HepG2 (cell line): Measurements from ENCODE around the gene ZNF574. TPM values are rescaled to one million over a fixed set of nuclear protein-coding genes. Genes with fewer than 3 reads are reported as not detected.

ENCODE experiments used
- ATF1 ChIP-seq: IDR thresholded peaks from 2 replicates; pipeline ENCODE4 v1.6.1; 2016; ENCODE audit warnings: mild to moderate bottlenecking, control low read depth
- ESRRA ChIP-seq: sonication (generic); formaldehyde crosslinking; IDR thresholded peaks from 2 replicates; pipeline ENCODE4 v1.5.1; 2020; ENCODE audit warnings: mild to moderate bottlenecking, low read depth, missing genetic modification reagents
- FOXM1 ChIP-seq: sonication (generic); formaldehyde crosslinking; IDR thresholded peaks from 2 replicates; pipeline ENCODE4 v1.5.0; 2020; ENCODE audit warnings: missing genetic modification reagents
- NCOR1 ChIP-seq: fragments of 200-600 bp; sonication (generic); IDR thresholded peaks from 2 replicates; pipeline ENCODE4 v1.7.0; 2017; ENCODE audit warnings: antibody characterized with exemption, low read length, borderline replicate concordance
- NFE2L1 ChIP-seq: sonication (generic); formaldehyde crosslinking; IDR thresholded peaks from 2 replicates; pipeline ENCODE4 v1.4.0; 2020; ENCODE audit warnings: missing genetic modification reagents, mild to moderate bottlenecking, borderline replicate concordance
- PHB2 ChIP-seq: fragments of 450-650 bp; IDR thresholded peaks from 2 replicates; pipeline ENCODE4 v1.6.1; 2018; ENCODE audit not compliant: partially characterized antibody
- RBAK ChIP-seq: sonication (generic); formaldehyde crosslinking; IDR thresholded peaks from 2 replicates; pipeline ENCODE4 v1.5.1; 2020; ENCODE audit warnings: mild to moderate bottlenecking, missing genetic modification reagents
- RORA ChIP-seq: sonication (generic); formaldehyde crosslinking; IDR thresholded peaks from 2 replicates; pipeline ENCODE4 v1.5.0; 2020; ENCODE audit warnings: mild to moderate bottlenecking, missing genetic modification reagents, moderate library complexity
- RXRB ChIP-seq: IDR thresholded peaks from 2 replicates; pipeline ENCODE4 v1.6.1; 2016; ENCODE audit warnings: borderline replicate concordance, missing genetic modification reagents, missing compliant biosample characterization
- TARDBP ChIP-seq: sonication (generic); formaldehyde crosslinking; IDR thresholded peaks from 2 replicates; pipeline ENCODE4 v1.8.0; 2022; ENCODE audit warnings: mild to moderate bottlenecking, missing genetic modification reagents
- ZBTB39 ChIP-seq: sonication (generic); formaldehyde crosslinking; IDR thresholded peaks from 2 replicates; pipeline ENCODE4 v1.5.0; 2020; ENCODE audit warnings: missing genetic modification reagents
- ZNF136 ChIP-seq: sonication (generic); formaldehyde crosslinking; IDR thresholded peaks from 2 replicates; pipeline ENCODE4 v1.8.1; 2022; ENCODE audit warnings: low read depth, mild to moderate bottlenecking, moderate library complexity, missing genetic modification reagents
- ZNF180 ChIP-seq: sonication (generic); formaldehyde crosslinking; IDR thresholded peaks from 2 replicates; pipeline ENCODE4 v1.4.0; 2020; ENCODE audit warnings: low read depth, missing genetic modification reagents, borderline replicate concordance
- ZNF432 ChIP-seq: sonication (generic); formaldehyde crosslinking; IDR thresholded peaks from 2 replicates; pipeline ENCODE4 v1.5.0; 2020; ENCODE audit warnings: missing genetic modification reagents, mild to moderate bottlenecking, borderline replicate concordance
- ZNF562 ChIP-seq: sonication (generic); formaldehyde crosslinking; IDR thresholded peaks from 2 replicates; pipeline ENCODE4 v1.8.0; 2022; ENCODE audit warnings: missing genetic modification reagents, borderline replicate concordance
- ZNF709 ChIP-seq: sonication (generic); formaldehyde crosslinking; IDR thresholded peaks from 2 replicates; pipeline ENCODE4 v1.5.0; 2020; ENCODE audit warnings: mild to moderate bottlenecking, missing genetic modification reagents
- ZSCAN21 ChIP-seq: sonication (generic); formaldehyde crosslinking; IDR thresholded peaks from 2 replicates; pipeline ENCODE4 v1.8.0; 2022; ENCODE audit warnings: mild to moderate bottlenecking, missing genetic modification reagents, moderate library complexity, borderline replicate concordance
- polyA plus RNA-seq, 8 experiments: library from polyadenylated mRNA; depleted of rRNA in 3 of 8; stranded (reverse) in 7 of 8; unstranded in 1 of 8; fragments of >200 nt; fragmentation: Illumina TruSeq in 4 of 8; extraction: Trizol in 4 of 8; gene quantifications; 2 replicates each; pipeline versions ENCODE4 v1.2.1 to v1.2.3, GENCODE V29; 2011 to 2016; ENCODE audit warnings: low read depth in 4 of 8, missing spikeins in 1 of 8, mixed read lengths in 1 of 8; ENCODE audit not compliant: insufficient read depth in 1 of 8
- total RNA-seq, 5 experiments: library from RNA; depleted of rRNA; stranded (reverse); fragments of >200 nt; fragmentation: Illumina TruSeq; extraction: Trizol; gene quantifications; 2 replicates each; pipeline ENCODE4 v1.2.3, GENCODE V29; 2016; ENCODE audit warnings: low read depth in 1 of 5
- TF ChIP-seq, protein P1 (sequence below): sonication (generic); formaldehyde crosslinking; IDR thresholded peaks from 2 replicates; pipeline ENCODE4 v1.5.1; 2020; ENCODE audit warnings: mild to moderate bottlenecking, missing genetic modification reagents, borderline replicate concordance
- TF ChIP-seq, protein P2 (sequence below): sonication (generic); formaldehyde crosslinking; IDR thresholded peaks from 2 replicates; pipeline ENCODE4 v1.4.0; 2020; ENCODE audit warnings: missing genetic modification reagents
- TF ChIP-seq, protein P3 (sequence below): sonication (generic); formaldehyde crosslinking; IDR thresholded peaks from 2 replicates; pipeline ENCODE4 v1.4.0; 2020; ENCODE audit warnings: mild to moderate bottlenecking, missing genetic modification reagents, borderline replicate concordance

The ZNF574 gene
- total and polyA plus RNA-seq, 2 of the 13 experiments (the other 11 are each of a cell fraction or from before 2014, with no cell fraction given) = 7.7 to 7.9 TPM

DNA sequence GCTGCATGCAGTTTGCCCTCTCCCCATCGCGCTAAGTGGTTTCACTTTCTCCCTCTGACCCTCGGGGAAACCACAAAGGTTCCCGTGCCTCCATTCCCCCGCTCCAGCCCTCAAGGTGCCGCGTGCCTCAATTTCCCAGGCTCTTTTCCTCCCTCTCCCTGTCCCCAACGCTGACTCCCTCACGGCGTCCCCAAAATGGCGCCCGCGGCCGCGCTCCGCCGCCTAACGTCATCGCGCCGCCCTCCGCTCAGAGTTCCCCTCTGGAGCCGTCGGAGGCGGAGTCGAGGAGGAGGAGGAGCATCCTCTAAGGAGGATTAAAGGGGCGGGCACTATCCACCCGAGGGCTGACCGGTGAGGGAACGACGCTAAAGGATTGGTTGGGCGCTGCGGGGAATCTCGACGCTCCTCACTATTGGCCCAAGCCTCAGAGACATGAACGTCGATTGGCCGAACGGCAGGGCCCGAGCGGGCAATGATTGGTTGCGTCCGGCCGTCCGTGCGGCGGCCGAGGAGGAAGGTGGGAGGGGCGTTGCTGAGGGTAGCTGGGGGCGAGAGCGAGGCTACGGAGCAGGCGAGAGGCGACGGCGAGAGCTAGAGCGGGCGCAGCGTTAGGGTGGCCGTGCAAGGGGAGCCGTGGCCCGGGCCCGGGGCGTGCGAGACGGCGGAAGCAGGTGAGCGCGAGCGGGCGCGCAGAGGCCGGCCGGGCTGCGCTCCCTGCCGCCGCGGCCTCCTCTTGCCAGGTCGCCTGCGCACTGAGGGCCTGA lies at the start of gene ZNF574 (continued):
- TF ChIP-seq, protein P1, sequence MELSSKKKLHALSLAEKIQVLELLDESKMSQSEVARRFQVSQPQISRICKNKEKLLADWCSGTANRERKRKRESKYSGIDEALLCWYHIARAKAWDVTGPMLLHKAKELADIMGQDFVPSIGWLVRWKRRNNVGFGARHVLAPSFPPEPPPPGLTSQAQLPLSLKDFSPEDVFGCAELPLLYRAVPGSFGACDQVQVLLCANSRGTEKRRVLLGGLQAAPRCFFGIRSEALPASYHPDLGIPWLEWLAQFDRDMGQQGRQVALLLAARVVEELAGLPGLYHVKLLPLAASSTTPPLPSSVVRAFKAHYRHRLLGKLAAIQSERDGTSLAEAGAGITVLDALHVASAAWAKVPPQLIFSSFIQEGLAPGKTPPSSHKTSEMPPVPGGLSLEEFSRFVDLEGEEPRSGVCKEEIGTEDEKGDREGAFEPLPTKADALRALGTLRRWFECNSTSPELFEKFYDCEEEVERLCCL = peak; percentile 72; the same call in 1 of the 2 replicates
- TF ChIP-seq RBAK (CRISPR knock-in tag) (no peak), ZSCAN21 (CRISPR knock-in tag) (peak; percentile 51; the same call in 1 of the 2 replicates), RORA (CRISPR knock-in tag) (no peak), ZNF136 (CRISPR knock-in tag) (no peak), ZBTB39 (CRISPR knock-in tag) (no peak), ZNF432 (no peak), ATF1 (peak; percentile 87), NCOR1 (no peak), ZNF180 (no peak), ZNF709 (CRISPR knock-in tag) (peak; percentile 37; the same call in 1 of the 2 replicates), TARDBP (CRISPR knock-in tag) (peak; percentile 48; the same call in 1 of the 2 replicates), NFE2L1 (CRISPR knock-in tag) (no peak), ZNF562 (no peak), ESRRA (CRISPR knock-in tag) (no peak), FOXM1 (CRISPR knock-in tag) (no peak), RXRB (CRISPR knock-in tag) (peak; percentile 22; the same call in 1 of the 2 replicates), PHB2 (no peak)
- TF ChIP-seq, protein P2, sequence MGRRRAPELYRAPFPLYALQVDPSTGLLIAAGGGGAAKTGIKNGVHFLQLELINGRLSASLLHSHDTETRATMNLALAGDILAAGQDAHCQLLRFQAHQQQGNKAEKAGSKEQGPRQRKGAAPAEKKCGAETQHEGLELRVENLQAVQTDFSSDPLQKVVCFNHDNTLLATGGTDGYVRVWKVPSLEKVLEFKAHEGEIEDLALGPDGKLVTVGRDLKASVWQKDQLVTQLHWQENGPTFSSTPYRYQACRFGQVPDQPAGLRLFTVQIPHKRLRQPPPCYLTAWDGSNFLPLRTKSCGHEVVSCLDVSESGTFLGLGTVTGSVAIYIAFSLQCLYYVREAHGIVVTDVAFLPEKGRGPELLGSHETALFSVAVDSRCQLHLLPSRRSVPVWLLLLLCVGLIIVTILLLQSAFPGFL (CRISPR knock-in tag) = no peak
- TF ChIP-seq, protein P3, sequence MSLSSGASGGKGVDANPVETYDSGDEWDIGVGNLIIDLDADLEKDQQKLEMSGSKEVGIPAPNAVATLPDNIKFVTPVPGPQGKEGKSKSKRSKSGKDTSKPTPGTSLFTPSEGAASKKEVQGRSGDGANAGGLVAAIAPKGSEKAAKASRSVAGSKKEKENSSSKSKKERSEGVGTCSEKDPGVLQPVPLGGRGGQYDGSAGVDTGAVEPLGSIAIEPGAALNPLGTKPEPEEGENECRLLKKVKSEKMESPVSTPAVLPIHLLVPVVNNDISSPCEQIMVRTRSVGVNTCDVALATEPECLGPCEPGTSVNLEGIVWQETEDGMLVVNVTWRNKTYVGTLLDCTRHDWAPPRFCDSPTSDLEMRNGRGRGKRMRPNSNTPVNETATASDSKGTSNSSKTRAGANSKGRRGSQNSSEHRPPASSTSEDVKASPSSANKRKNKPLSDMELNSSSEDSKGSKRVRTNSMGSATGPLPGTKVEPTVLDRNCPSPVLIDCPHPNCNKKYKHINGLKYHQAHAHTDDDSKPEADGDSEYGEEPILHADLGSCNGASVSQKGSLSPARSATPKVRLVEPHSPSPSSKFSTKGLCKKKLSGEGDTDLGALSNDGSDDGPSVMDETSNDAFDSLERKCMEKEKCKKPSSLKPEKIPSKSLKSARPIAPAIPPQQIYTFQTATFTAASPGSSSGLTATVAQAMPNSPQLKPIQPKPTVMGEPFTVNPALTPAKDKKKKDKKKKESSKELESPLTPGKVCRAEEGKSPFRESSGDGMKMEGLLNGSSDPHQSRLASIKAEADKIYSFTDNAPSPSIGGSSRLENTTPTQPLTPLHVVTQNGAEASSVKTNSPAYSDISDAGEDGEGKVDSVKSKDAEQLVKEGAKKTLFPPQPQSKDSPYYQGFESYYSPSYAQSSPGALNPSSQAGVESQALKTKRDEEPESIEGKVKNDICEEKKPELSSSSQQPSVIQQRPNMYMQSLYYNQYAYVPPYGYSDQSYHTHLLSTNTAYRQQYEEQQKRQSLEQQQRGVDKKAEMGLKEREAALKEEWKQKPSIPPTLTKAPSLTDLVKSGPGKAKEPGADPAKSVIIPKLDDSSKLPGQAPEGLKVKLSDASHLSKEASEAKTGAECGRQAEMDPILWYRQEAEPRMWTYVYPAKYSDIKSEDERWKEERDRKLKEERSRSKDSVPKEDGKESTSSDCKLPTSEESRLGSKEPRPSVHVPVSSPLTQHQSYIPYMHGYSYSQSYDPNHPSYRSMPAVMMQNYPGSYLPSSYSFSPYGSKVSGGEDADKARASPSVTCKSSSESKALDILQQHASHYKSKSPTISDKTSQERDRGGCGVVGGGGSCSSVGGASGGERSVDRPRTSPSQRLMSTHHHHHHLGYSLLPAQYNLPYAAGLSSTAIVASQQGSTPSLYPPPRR (CRISPR knock-in tag) = 0 out of 2 replicates have a peak, but pooled peaks have one; percentile 14
